ENCODE data around the gene UPF3B.
"Not testable (repeated sequence)": the region's sequence is repeated elsewhere in the genome, so short reads cannot be mapped to it uniquely, and the experiment has no call there.

The UPF3B gene

GRCh38 chrX:119900976-119901375 lies 48.2 kb upstream of the UPF3B start (continued):
- TF ChIP-seq CREB5 (CRISPR knock-in tag; IDR thresholded peaks at IDR 0.05; ENCODE audit: low read depth): no peak
- no peak for TF ChIP-seq GLIS3 (CRISPR knock-in tag; IDR thresholded peaks at IDR 0.05)

GRCh38 chrX:119899125-119899524 lies 46.4 kb upstream of the UPF3B start:
- ATAC-seq: no peak; the same call in 2 of the 3 replicates
- TF ChIP-seq GLIS3 (CRISPR knock-in tag; IDR thresholded peaks at IDR 0.05) (no peak), TCF4 (CRISPR knock-in tag; IDR thresholded peaks at IDR 0.05; ENCODE audit: borderline replicate concordance) (no peak), POU6F1 (CRISPR knock-in tag; IDR thresholded peaks at IDR 0.05; ENCODE audit: borderline replicate concordance, low read depth) (no peak), CSRNP3 (CRISPR knock-in tag; IDR thresholded peaks at IDR 0.05) (no peak), BACH2 (CRISPR knock-in tag; IDR thresholded peaks at IDR 0.05; ENCODE audit: borderline replicate concordance) (no peak), ZNF70 (CRISPR knock-in tag; IDR thresholded peaks at IDR 0.05) (no peak)

GRCh38 chrX:119895843-119896326 lies 43.1 kb upstream of the UPF3B start, which contains the start of gene AKAP14:
AKAP14 (plus strand) TSS chrX:119895893; CDS start chrX:119903224, 7,331 bp downstream.
- TF ChIP-seq ZNF8 (CRISPR knock-in tag; IDR thresholded peaks at IDR 0.05) (no peak), GLIS3 (CRISPR knock-in tag; IDR thresholded peaks at IDR 0.05) (no peak), BACH2 (CRISPR knock-in tag; IDR thresholded peaks at IDR 0.05; ENCODE audit: borderline replicate concordance) (no peak), CREB5 (CRISPR knock-in tag; IDR thresholded peaks at IDR 0.05; ENCODE audit: low read depth) (no peak), ZFP30 (CRISPR knock-in tag; IDR thresholded peaks at IDR 0.05) (no peak), CSRNP3 (CRISPR knock-in tag; IDR thresholded peaks at IDR 0.05) (no peak), SNAI2 (CRISPR knock-in tag; IDR thresholded peaks at IDR 0.05) (no peak), ISL1 (CRISPR knock-in tag; IDR thresholded peaks at IDR 0.05) (no peak), TCF4 (CRISPR knock-in tag; IDR thresholded peaks at IDR 0.05; ENCODE audit: borderline replicate concordance) (no peak), ZC3H10 (CRISPR knock-in tag; IDR thresholded peaks at IDR 0.05) (no peak)
- peak; percentile 78 for ATAC-seq

- ATAC-seq: not testable (repeated sequence)
Observed at GRCh38 chrX:119891961-119892692, 39.4 kb upstream of the UPF3B start.

- not testable (repeated sequence) for ATAC-seq
Observed at GRCh38 chrX:119890626-119891025, 37.9 kb upstream of the UPF3B start.

GRCh38 chrX:119887721-119888425 lies 35.1 kb upstream of the UPF3B start:
- TF ChIP-seq BACH2 (CRISPR knock-in tag; IDR thresholded peaks at IDR 0.05; ENCODE audit: borderline replicate concordance): no peak
- TF ChIP-seq CSRNP3 (CRISPR knock-in tag; IDR thresholded peaks at IDR 0.05): no peak
- no peak for TF ChIP-seq ZNF565 (CRISPR knock-in tag; conservative IDR thresholded peaks at IDR 0.05; ENCODE audit: low read depth)
- TF ChIP-seq CSDC2 (CRISPR knock-in tag; IDR thresholded peaks at IDR 0.05): no peak
- TF ChIP-seq ZC3H10 (CRISPR knock-in tag; IDR thresholded peaks at IDR 0.05): no peak
- no peak for TF ChIP-seq ISL1 (CRISPR knock-in tag; IDR thresholded peaks at IDR 0.05)
- TF ChIP-seq CREB5 (CRISPR knock-in tag; IDR thresholded peaks at IDR 0.05; ENCODE audit: low read depth): no peak
- TF ChIP-seq ZFP3 (CRISPR knock-in tag; IDR thresholded peaks at IDR 0.05): no peak
- TF ChIP-seq PPARA (CRISPR knock-in tag; IDR thresholded peaks at IDR 0.05; ENCODE audit: borderline replicate concordance): no peak
- TF ChIP-seq OSR1 (CRISPR knock-in tag; IDR thresholded peaks at IDR 0.05): no peak
- ATAC-seq: peak; percentile 93
